ENCODE results near the gene HIP1.
"Not testable (repeated sequence)": the region's sequence is repeated elsewhere in the genome, so short reads cannot be mapped to it uniquely, and the experiment has no call there.

Gene HIP1

GRCh38 chr7:75604408-75604807, 134.3 kb downstream of the HIP1 start:
- DNase-seq (ENCODE audit: low read depth): no peak
- TF ChIP-seq CTCF (IDR thresholded peaks at IDR 0.05; ENCODE audit: low read depth, low read length, missing control alignments): no peak
- H3K4me3 ChIP-seq (ENCODE audit: low read depth, low read length): no peak overlapping the region

- not testable (repeated sequence) for H3K4me3 ChIP-seq (ENCODE audit: low read depth, low read length); DNase-seq (ENCODE audit: low read depth)
Measured at GRCh38 chr7:75602831-75603230, 135.9 kb downstream of the HIP1 start.

- no peak for TF ChIP-seq CTCF (IDR thresholded peaks at IDR 0.05; ENCODE audit: low read depth, low read length, missing control alignments)
- no peak overlapping the region for H3K4me3 ChIP-seq (ENCODE audit: low read depth, low read length)
- no peak for DNase-seq (ENCODE audit: low read depth)
Measured at GRCh38 chr7:75601539-75601938, 137.2 kb downstream of the HIP1 start.

- not testable (repeated sequence) for DNase-seq (ENCODE audit: low read depth); H3K4me3 ChIP-seq (ENCODE audit: low read depth, low read length)
Measured at GRCh38 chr7:75600748-75601147, 138.0 kb downstream of the HIP1 start.

GRCh38 chr7:75599244-75599781, 139.4 kb downstream of the HIP1 start:
- no peak overlapping the region for H3K4me3 ChIP-seq (ENCODE audit: low read depth, low read length)
- DNase-seq (ENCODE audit: low read depth): no peak
- TF ChIP-seq CTCF (IDR thresholded peaks at IDR 0.05; ENCODE audit: low read depth, low read length, missing control alignments): no peak

- H3K4me3 ChIP-seq (ENCODE audit: low read depth, low read length): no peak overlapping the region
- TF ChIP-seq CTCF (IDR thresholded peaks at IDR 0.05; ENCODE audit: low read depth, low read length, missing control alignments): no peak
- no peak for DNase-seq (ENCODE audit: low read depth)
Measured at GRCh38 chr7:75596727-75597614, 141.8 kb downstream of the HIP1 start.

- no peak for DNase-seq (ENCODE audit: low read depth)
Measured at GRCh38 chr7:75595766-75596165, 143.0 kb downstream of the HIP1 start.

GRCh38 chr7:75593500-75594184, 145.1 kb downstream of the HIP1 start:
- H3K4me3 ChIP-seq (ENCODE audit: low read depth, low read length); DNase-seq (ENCODE audit: low read depth): not testable (repeated sequence)

More at GRCh38 chr7:75595766-75596165, 143.0 kb downstream of the HIP1 start:
- no peak for TF ChIP-seq CTCF (IDR thresholded peaks at IDR 0.05; ENCODE audit: low read depth, low read length, missing control alignments)
- no peak overlapping the region for H3K4me3 ChIP-seq (ENCODE audit: low read depth, low read length)

Data from GM12864 (cell line).